Stimulated activated CD8-positive, alpha-beta memory T cell treated with anti-CD3 and anti-CD28 coated beads, Interleukin-7, amount 100 ng/mL, for 4 hours (primary cell): ENCODE results near the gene TTLL10.

Source experiments
- DNase-seq, 2 donors: peaks; one replicate each; pipeline ENCODE4 v3.0.0-alpha.2; 2020; ENCODE audit warnings: low read depth in 2 of 2

TTLL10 gene

DNA sequence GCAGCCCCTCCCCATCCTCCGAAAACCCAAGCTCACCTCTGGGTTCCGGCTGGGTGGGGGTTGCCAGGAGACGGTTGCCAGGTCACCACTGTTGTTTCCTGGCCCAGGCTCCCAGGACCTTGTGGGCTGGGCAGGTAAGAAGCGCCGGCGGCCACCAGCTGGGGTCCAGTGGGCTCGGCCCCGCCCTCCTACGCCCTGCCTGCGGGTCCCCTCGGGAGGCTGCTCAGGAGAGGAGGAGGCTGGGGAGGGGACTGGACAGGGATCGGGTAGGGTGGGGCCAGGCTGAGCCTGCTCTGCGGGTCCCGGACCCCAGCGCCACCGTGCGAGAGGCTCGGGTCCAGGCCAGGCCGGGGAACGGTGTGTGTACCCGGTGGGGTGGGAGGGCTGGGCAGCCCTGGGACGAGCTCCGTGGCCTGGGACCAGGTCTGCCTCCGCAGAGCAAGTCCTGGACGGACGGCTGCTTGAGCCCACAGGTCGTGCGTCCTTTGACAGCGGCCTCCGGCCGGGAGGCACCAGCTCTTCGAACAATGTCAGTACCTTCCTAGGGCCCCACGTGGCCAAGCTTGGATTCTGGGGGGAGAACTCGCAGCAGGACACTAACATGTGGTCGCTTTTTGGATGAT lies at the start of gene TTLL10:
TSS of gene TTLL10 (plus strand) at position 88 of the 623 bp plus-strand sequence. CDS start 5,336 bp downstream, outside the sequence.
- peak in 1 of 2 donors; percentile 18 for DNase-seq

- DNase-seq, result no peak
Observed at GRCh38 chr1:1124508-1124785, 49.2 kb upstream of the TTLL10 start.

DNA sequence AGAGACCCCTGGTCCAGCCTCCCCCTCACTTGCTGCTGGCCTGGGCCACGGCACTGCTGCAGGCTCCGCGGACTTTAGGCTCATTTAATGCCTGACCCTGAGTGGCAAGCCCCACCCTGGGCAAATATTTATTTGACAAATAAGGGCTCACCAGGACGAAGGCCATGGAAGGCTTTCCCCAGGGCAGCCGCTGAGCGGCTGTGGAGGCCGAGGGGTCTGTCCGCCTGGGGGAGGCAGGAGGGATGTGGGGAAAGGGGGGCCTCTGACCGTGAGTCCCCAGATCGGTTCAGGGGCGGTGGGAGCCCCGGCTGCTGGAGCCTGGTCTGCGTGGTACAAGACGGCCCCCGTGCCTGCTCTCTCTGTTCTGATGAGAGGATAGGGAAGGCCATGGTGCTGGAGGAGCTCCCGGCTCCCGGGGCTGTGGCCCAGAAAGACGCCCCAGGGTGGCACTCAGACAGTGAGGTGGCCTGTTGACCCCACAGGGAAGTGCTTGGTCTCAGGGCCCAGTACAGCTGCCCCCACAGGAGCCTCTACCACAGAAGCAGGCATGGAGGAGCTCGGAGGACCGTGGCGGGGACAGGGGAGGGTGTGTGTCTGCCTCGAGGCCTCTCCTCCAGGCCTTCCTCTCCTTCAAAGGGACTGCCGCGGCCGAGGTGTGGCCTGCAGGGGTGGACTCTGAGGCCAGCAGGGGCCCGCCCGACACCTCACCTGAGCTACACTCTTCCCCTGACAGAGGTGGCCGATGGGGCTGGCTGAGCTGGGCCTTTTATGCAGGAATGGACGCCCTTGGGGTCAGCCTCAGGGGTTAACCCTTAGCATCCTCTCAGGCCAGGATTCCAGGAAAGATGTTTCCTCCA lies 48.7 kb upstream of the TTLL10 start:
- no peak for DNase-seq

DNA sequence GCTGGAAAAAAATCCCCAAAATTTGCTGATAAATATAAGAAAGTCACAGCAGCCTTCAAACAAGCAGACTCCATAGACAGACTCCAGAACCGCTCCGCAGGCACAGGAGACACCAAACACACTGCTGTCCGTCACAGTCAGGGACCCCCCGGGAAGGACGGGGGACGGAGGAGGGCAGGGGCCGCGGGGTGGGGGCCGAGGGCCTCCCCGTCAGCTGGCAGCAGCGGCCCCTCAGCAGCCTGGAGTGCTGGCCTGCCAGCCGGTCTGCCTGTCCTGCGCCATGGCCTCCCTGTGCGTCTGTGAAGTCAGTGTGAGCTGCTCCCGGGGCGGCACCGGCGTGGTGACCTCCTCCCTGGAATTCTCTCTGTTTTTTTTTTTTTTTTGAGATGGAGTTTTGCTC lies 47.7 kb upstream of the TTLL10 start:
- no peak for DNase-seq

- no peak for DNase-seq
Observed at GRCh38 chr1:1127551-1128451, 45.9 kb upstream of the TTLL10 start.

DNA sequence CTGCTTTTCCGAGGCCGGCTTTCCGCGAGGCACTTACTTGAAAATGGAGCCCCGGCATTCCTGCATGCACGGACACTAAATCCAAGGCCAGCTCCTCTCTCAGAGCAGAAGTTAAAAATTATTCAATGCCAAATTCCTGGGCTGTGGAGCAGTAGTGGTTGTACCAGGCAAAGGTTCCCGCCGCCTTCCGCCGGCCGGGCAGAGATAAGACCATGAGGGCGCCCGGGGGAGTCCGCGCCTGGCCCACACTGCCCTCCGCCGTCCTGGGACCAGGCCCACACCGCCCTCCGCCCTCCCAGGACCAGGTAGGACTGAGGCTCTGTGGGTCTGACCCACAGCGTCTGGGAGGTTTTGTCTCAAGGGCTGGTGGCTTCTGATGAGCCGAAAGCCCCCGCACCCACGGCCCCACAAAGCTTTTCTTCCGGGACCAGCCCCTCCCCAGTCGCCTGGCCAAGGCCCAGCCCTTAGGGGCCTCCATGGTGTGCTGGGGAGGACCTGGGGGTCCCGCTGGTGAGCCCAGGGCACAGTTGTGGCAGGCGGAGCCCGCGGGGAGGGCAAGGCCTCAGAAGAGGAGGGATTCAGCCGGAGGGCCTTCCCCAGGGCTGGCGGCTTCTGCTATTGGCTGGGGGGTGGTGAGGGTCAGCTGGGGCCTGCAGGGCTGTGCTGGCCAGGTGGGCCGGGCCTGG lies 45.1 kb upstream of the TTLL10 start:
- no peak for DNase-seq

- DNase-seq, result no peak
Observed at GRCh38 chr1:1129381-1129821, 44.3 kb upstream of the TTLL10 start.

- no peak for DNase-seq
Observed at GRCh38 chr1:1130206-1131120, 43.2 kb upstream of the TTLL10 start.

GRCh38 chr1:1132042-1132950 lies 41.4 kb upstream of the TTLL10 start:
- DNase-seq, result no peak

- DNase-seq, result no peak
Observed at GRCh38 chr1:1132956-1133750, 40.5 kb upstream of the TTLL10 start.

- no peak for DNase-seq
Observed at GRCh38 chr1:1134300-1134970, 39.2 kb upstream of the TTLL10 start.

GRCh38 chr1:1135339-1136136 lies 38.1 kb upstream of the TTLL10 start:
- no peak for DNase-seq

DNA sequence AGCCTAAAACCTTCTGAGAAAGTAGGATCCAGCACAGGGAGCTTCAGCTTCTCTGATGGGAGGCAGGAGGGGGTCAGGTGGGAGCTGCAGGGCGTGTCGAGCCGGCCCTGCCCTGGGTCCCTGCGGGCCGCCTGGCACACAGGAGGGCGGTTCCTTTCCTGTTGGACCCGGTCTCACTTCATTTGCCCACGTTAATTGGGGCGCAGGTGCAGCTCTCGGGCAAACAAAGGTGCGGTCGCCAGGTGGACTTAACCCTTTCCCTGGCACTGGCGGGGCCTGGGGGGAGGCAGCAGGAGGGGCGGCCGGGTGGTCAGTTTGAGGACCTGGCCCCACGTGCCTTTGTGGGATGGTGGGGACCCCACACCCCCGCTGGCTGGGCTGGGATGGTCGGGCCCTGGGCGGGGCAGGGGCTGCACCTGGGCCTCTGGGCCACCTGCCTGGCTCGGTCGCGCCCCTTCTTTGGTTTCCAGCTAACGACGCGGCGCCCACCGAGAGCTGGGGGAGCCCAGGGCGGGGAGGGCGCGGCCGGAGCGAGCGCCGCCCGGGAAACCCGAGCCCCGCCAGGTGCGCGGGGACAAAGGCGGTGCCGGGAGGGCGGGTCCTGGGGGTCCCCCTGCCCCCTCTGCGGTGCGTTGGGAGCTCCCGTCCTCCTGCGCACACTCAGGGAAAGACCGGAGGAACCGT lies 37.0 kb upstream of the TTLL10 start:
- DNase-seq, result no peak

DNA sequence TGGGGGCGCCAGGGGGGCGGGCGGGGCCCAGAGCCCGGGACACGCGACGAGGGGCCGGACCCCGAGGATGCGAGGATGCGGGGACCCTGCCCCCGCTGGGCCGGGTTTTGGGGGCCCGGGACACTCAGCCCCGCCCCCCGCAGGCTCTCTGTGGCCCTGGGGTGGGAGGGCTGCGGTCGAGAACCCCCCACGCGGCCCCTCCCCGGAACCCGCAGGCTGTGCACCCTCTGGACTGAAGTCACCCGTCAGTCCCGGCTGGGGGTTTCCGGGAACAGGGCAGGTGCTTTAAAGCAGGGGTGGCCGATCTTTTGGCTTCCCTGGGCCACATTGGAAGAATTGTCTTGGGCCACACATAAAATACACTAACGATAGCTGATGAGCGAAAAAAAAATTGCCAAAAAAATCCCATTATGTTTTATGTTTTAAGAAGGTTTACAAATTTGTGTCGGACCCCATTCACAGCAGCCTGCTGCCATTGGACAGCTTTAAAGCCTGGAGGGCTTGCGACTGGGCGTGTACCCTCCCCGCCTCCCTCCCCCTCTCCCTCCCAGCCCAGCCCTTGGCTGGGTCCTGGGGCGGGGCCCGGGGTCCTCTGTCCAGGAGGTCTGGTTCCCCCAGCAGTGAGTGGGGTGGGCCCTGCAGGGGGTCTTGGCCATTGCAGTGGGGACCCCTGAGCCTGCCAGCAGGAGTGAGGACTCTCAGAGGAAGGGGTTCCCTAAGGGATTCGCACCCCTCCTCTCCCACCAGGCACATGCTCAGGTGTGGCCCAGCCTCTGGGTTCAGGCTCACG lies 36.2 kb upstream of the TTLL10 start:
- peak; percentile 63 to 79 for DNase-seq

DNA sequence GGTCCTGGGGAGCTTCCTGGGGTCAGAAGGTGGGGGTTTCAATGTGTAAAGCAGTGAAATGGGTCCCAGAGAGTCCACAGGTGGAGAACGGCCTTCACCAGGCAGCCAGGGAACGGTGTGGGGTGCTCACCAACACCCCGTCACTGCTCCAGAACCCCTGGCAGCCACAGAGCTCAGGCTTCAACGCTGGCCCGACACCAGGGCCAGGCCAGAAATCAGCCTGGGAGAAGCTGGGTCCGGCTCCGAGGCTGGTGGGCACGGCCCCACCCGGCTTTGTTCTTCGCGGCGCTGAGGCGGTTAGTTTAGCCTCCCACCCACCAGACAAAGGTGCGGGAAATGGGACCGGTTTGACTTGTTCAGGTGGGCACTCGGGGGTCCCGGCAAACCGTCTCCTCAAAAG lies 33.0 kb upstream of the TTLL10 start:
- no peak for DNase-seq
